Kidney capillary endothelial cell (primary cell): Measurements from ENCODE around the gene BMAL1.

ENCODE experiments used
- DNase-seq: peaks from one replicate; pipeline ENCODE4 v3.0.0-alpha.2; 2018; ENCODE audit warnings: low spot score

Gene BMAL1

GRCh38 chr11:13291800-13292199, 14.2 kb downstream of the BMAL1 start:
- DNase-seq = no peak

- no peak for DNase-seq
Measured at GRCh38 chr11:13292970-13293369, 15.4 kb downstream of the BMAL1 start.

DNA sequence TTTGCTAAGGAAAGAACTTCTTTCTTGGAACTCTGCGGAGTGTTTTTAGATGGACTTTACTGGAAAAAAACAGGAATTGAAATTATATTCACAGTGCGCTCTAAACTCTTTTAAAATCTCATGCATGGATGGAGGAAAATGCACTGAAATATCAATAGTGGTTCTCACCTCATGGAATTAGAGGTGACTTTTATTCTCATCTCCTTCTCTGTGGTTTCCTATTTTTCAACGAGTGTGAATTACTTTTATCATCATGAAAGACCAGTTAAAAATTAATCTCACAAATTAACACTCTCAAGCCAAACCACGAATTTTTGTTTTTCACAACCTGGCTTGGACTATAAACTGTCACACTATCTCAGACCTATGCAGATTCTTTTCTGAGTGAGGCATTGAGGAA, 16.6 kb downstream of the BMAL1 start:
- DNase-seq = no peak

- no peak for DNase-seq
Measured at GRCh38 chr11:13294771-13295579, 17.4 kb downstream of the BMAL1 start.

DNA sequence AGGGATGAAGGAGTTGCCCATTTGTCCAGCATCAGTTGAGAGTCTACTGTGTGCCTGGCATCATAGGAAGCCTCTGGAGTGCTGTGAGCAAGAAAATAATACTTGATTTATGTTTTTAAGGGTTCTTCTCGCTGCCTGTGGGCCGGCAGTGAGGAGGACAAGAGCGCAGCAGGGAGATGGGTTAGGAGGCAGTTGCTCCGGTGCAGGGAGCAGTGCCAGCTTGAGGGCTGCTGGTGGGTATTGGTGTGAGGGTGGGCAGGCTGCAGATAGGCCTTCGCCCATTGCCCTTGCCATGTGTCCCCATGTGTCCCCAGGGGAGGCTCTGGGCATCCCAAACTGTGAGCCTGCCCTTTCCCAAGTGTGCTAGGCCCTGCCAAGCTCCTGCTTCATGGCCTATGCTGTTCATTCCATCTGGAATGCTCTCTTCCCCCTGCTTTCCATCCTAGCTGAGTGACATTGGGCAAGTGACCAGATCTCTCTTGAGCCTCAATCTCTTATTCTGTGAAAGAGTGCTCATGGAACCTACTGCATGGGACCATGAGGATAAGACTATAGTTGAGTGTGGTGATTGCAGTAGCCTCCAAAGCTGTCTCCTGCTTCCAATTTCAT, 19.8 kb downstream of the BMAL1 start:
- DNase-seq = no peak

DNA sequence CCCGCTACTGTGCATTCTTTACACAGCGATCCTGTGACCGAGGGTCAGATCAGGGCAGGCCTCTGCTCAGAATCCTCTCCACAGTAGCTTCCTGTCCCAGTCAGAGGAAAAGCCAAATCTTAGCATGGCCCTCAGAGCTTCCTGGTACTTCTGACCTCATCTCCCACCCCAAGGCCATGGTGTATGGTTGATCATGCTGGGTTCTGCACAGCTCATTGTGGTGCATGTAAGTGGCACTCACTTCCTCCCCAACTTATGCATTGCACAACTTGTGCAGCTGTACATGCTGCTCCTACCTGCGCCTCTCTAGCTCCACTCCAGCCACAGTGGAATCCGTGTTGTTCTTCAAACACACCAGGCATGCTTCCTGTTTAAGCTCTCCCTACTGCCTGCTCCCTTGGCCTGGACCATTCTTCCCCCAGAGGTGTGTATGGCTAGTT, 20.3 kb downstream of the BMAL1 start:
- DNase-seq = peak; percentile 40

DNA sequence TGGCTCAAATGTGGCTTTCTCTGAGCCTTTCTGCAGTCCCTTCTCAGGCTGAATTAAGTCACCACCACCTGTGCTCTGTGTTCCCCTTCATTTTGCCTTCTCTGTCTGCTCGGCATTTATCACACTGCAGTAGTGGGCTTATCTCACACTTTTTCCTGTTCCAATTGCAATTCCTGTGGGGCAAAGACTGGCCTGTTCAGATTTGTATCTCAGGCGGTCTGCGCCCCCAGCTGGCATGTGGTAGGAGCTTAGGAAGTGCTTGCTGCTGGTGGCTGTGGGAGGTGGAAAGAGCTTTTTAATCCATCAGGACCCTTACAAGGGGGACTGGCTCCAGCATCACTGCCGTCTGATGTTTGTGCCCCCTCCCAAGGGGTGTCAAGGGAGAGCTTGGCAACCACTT, 21.2 kb downstream of the BMAL1 start:
- DNase-seq = no peak

DNA sequence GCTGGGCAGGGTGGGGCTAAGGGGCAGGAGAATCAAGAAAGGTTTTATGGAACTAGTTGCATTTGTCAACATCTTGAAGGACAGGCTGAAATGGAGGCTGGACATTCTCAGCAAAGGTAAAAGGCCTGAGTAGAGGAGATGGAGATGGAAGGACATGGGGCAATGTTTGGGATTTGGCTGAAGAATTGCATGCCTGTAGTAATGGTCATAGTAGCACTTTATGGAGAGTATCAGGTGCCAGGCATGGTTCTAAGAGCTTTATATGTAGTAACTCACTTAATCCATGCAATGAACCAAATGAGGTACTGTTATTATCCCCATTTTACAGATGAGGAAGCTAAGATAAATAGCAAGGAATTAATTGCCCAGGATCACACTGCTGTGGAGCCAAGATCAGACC, 23.9 kb downstream of the BMAL1 start:
- no peak for DNase-seq

DNA sequence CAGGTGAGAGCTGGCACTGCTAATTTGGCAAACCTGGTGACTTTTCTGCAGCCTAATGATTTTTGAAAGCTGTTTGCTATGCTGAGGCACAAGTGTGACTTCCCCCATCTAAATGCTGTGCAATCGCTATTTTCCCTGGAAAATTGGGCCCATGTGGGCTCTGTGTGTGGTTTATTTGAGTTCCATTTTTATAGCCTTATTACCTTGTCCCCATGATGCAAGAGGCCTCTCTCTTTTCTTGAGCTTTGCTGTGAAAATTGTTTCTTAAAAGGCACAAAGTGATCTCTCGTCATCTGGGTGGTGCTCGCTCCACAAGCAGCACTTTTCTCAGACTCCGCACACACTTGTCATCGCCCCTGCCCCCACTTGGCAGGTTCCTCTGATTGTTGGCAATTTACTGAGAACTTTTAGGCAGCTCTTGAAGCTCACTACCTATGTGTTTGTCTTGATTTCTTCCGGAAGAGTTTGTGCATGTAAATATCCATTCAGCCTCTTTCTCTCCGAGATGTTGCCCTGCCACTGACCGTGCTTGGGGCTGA, 24.9 kb downstream of the BMAL1 start:
- no peak for DNase-seq

GRCh38 chr11:13303668-13304649, 26.4 kb downstream of the BMAL1 start:
- DNase-seq = no peak

DNA sequence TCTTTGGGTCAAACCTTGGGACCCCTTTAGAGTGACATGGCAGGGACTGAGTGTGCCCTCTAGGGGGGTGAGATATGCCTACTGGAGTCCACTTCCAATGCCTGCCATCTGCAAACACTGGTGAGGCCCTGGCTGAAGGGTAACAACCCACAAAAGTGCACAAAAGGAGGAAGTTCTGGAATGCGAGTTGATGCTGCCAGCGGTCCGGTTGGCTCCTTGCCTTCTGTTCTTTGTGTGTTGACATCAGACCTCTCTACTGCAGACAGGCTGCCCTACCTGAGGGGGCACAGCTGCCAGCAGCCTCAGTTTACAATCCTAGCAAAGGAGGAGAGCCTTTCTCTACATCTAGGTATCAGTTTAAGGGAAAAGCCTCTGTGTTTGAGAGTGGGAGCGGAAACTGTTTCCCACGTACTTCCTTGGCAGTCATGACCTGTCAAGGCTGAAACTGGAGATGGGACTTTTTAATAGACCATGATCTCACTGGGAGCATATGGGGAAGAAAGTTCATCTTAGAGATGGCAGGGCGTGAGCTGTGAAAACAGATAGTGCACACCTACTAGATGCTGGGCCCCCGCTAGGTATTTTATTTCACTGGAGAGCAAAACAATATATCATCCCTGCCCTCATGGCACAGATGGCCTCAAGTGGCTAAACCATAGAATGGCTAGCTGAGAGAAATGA, 27.2 kb downstream of the BMAL1 start:
- DNase-seq = no peak

GRCh38 chr11:13308704-13309103, 31.1 kb downstream of the BMAL1 start:
- no peak for DNase-seq

- DNase-seq = no peak
Measured at GRCh38 chr11:13309156-13309555, 31.6 kb downstream of the BMAL1 start.

DNA sequence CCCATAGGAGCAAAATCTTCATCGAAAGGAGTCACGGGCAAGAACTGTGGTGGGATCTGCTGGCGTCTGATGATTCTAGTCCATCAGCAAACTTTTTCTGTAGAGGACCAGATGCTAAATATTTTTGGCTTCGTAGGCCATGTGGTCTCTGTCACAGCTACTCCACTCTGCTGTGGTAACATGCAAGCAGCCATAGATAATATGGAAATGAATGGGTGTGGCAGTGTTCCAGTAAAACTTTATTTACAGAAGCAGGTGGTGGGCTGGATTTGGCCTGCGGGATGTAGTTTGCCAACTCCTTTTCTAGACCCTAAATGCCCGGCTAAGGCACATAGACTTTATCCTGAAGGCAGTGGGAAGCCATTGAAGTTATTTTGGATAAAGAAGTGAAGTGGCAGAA, 32.9 kb downstream of the BMAL1 start:
- no peak for DNase-seq

DNA sequence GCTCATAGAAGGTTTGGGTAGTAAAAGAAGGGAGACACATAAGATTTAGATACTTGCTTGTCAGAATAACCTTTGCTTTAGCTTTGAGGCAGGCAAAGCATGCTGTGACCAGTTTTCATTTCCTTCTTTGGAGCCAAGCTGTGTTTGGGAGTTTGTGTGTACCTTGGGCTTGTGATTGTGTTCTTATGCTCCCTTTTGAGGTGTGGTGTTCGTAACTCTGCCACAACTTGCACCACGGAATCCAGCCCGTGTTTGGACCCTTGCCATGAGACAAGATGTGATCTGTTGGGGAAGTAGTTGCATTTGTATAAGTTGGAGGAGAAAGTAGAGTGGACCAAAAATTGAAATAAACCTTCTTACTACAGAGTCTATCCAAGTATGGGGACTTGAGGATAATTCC, 34.0 kb downstream of the BMAL1 start:
- no peak for DNase-seq

DNA sequence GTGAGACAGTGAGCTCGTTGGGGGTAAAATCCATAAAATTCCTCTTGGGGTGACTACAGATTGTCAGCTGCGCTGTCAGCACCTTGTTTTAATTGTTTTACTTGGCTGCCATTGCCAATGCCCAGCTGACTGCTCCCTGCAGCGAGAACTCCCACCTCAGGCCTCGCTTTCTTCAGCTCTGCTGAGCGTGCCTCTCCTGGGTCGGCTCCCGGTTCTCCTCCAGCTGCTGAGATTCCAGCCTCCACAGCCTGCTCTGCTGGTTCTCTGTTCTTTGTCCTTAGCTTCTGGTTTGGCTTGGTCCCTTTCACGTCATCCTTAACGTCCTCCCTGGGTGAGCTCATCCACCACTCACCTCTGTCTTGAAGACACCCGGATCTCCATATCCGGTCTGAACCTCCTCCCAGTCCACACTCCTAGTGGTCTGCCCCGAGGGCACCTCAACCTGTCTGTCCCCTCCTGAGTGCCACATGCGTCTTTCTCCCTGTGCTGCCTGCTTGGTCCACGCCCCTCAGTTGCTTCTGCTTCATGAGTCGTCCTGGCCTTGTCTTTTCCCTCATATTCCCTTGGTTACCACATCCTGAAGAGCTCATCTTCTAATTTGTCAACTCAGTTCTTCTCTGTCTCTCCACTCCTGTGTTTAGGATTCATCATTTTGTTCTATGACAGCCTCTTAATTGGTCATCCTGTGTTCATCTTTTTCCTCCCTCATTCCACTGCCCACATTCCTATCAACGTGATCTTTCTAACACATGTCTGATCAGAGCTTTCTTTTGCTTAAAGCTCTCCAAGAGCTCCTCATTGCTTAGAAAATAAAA, 35.6 kb downstream of the BMAL1 start:
- DNase-seq = no peak

GRCh38 chr11:13314676-13315394, 37.2 kb downstream of the BMAL1 start:
- DNase-seq = no peak

- DNase-seq = no peak
Measured at GRCh38 chr11:13315517-13316432, 38.2 kb downstream of the BMAL1 start.

DNA sequence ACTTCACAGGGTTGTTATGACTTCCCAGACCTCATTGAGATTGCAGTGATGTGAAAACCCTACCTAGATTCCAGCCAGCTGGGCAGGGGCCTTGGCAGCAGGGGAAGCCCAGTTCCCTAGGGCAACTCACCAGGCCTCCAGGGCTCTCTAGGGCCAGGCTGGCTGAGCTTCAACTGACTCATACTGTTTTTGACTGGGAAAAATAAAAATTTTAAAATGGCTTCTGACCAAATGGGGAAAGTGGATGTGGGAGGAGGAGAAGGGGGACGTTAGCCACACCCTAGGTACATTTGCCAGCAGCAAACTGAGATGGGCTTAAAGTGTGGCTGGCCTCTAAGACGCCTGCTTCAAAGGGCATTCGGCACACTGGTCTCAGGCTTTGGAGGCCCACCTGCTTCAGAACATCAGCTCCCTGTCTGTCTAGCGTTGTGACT, 39.0 kb downstream of the BMAL1 start:
- DNase-seq = no peak
